Stimulated activated effector memory CD8-positive, alpha-beta T cell treated with anti-CD3 and anti-CD28 coated beads, Interleukin-12 subunit alpha, Interleukin-12 subunit beta, amount 100 ng/mL, for 72 hours (primary cell): ENCODE results near the gene PNMA3.
A peak's percentile ranks its signal among the peaks of the same experiment; 100 is the strongest.
"Not testable (repeated sequence)": the region's sequence is repeated elsewhere in the genome, so short reads cannot be mapped to it uniquely, and the experiment has no call there.

Experiments
- ATAC-seq: fragments of 150-1000 bp; cut with Tn5 transposase; 2 replicates; pipeline ENCODE4 v1.10.0; 2021
- DNase-seq, 2 donors: peaks; one replicate each; pipeline ENCODE4 v3.0.0; 2021 to 2022; ENCODE audit warnings: low spot score in 2 of 2
- H3K27ac Mint-ChIP-seq: one replicate; pipeline ENCODE4 v1.8.0; 2022; ENCODE audit warnings: mild to moderate bottlenecking, mixed read lengths
- H3K36me3 Mint-ChIP-seq: one replicate; pipeline ENCODE4 v1.8.0; 2022; ENCODE audit warnings: mild to moderate bottlenecking, mixed read lengths
- H3K4me1 Mint-ChIP-seq: one replicate; pipeline ENCODE4 v1.8.0; 2022; ENCODE audit warnings: mixed read lengths
- H3K4me3 Mint-ChIP-seq: one replicate; pipeline ENCODE4 v1.8.0; 2022; ENCODE audit warnings: mild to moderate bottlenecking, mixed read lengths
- H3K9me3 Mint-ChIP-seq: one replicate; pipeline ENCODE4 v1.8.0; 2022; ENCODE audit warnings: mixed read lengths

Gene PNMA3, protein sequence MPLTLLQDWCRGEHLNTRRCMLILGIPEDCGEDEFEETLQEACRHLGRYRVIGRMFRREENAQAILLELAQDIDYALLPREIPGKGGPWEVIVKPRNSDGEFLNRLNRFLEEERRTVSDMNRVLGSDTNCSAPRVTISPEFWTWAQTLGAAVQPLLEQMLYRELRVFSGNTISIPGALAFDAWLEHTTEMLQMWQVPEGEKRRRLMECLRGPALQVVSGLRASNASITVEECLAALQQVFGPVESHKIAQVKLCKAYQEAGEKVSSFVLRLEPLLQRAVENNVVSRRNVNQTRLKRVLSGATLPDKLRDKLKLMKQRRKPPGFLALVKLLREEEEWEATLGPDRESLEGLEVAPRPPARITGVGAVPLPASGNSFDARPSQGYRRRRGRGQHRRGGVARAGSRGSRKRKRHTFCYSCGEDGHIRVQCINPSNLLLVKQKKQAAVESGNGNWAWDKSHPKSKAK

GRCh38 chrX:153055871-153056749, at the start of gene PNMA3:
Gene PNMA3, plus strand, starts transcription at chrX:153056470. Its CDS starts 586 bp downstream, at chrX:153057056.
- no peak for DNase-seq
- Mint-ChIP-seq H3K4me1 (no peaks in the 10 kb centered on the region), H3K4me3 (no peak within 1 kb of the TSS), H3K27ac (no peak within 1 kb of the TSS), H3K9me3 (no peaks in the 10 kb centered on the region), H3K36me3 (no peaks in the 10 kb centered on the region)
- ATAC-seq = peak; percentile 19

GRCh38 chrX:153017174-153017573, 39.1 kb upstream of the PNMA3 start:
- DNase-seq, H3K36me3 Mint-ChIP-seq, H3K27ac Mint-ChIP-seq, ATAC-seq, H3K4me3 Mint-ChIP-seq, H3K9me3 Mint-ChIP-seq: not testable (repeated sequence)
- H3K4me1 Mint-ChIP-seq = peaks cover 11% of the 10 kb centered on the region

DNA sequence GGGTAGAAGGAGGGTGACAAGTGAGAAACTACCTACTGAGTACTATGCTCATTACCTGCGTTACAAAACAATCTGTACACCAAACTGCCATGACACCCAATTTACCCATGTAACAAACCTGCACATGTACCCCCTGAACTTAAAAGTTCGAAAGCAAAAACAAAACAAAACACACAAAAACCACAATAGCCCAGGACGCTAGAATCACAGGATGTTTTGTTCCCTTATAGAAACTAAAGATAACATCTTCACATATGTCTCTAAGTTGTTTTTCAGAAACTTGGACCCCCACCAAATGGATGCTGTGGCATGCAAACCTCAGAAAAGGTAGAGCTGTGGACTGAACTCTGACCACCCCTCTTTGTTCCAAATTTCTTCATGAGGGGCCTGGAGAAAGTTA, 37.1 kb upstream of the PNMA3 start:
- no peak for DNase-seq
- Mint-ChIP-seq H3K4me1 (peaks cover 11% of the 10 kb centered on the region), H3K27ac (peak overlapping the region; percentile 73), H3K9me3 (no peaks in the 10 kb centered on the region), H3K4me3 (no peak overlapping the region), H3K36me3 (no peaks in the 10 kb centered on the region)
- no peak for ATAC-seq

DNA sequence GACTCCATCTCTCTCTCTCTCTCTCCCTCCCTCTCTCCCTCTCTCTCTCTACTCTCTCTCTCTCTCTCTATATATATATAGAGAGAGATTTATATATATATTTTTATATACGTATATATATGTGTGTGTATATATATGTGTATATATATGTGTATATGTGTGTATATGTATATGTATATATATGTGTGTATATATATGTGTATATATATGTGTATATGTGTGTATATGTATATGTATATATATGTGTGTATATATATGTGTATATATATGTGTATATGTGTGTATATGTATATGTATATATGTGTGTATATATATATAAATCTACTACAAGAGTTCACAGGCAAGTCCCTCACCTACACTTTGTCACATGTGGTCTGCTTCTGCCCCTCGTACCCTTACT, 29.8 kb upstream of the PNMA3 start:
- DNase-seq, ATAC-seq, H3K27ac Mint-ChIP-seq, H3K4me1 Mint-ChIP-seq, H3K9me3 Mint-ChIP-seq, H3K4me3 Mint-ChIP-seq, H3K36me3 Mint-ChIP-seq: not testable (repeated sequence)

DNA sequence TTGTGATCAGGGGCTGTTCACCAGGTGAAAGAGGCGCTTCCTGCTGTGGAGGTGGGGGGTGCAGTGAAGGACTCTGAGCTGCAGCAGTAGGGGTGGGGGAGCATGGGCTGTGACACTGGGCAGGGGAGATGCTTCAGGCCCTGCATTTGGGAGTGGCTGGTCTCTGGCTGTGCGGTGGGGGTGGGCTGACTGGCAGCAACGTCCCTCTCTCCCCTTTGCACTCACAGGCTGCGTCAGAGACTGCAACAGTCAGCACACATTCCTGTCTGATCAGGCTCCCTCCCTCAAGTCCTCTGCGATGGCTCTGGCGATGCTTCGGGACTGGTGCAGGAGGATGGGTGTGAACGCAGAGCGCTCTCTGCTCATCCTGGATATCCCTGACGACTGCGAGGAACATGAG, 27.8 kb upstream of the PNMA3 start:
- not testable (repeated sequence) for H3K4me3 Mint-ChIP-seq, H3K36me3 Mint-ChIP-seq, DNase-seq, H3K9me3 Mint-ChIP-seq, H3K27ac Mint-ChIP-seq, H3K4me1 Mint-ChIP-seq, ATAC-seq

DNA sequence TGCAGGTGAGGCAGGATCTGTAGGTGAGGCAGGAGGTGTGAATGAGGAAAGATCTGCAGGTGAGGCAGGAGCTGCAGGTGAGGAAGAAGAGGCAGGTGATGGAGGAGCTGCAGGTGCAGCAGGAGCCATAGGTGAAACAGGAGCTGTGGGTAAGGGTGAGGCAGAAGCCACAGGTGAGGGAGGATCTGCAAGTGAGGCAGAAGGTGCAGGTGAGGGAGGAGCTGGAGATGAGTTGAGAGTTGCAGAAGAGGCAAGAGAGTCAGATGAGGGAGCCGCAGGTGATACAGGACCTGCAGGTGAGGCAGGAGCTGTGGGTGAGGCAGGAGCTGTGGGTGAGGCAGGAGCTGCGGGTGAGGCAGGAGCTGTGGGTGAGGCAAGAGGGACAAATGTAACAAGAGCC, 27.1 kb upstream of the PNMA3 start:
- H3K36me3 Mint-ChIP-seq = no peaks in the 10 kb centered on the region
- H3K27ac Mint-ChIP-seq = no peak overlapping the region
- H3K4me3 Mint-ChIP-seq = no peak overlapping the region
- DNase-seq (no peak), ATAC-seq (no peak)
- no peaks in the 10 kb centered on the region for H3K4me1 Mint-ChIP-seq
- H3K9me3 Mint-ChIP-seq = no peaks in the 10 kb centered on the region

DNA sequence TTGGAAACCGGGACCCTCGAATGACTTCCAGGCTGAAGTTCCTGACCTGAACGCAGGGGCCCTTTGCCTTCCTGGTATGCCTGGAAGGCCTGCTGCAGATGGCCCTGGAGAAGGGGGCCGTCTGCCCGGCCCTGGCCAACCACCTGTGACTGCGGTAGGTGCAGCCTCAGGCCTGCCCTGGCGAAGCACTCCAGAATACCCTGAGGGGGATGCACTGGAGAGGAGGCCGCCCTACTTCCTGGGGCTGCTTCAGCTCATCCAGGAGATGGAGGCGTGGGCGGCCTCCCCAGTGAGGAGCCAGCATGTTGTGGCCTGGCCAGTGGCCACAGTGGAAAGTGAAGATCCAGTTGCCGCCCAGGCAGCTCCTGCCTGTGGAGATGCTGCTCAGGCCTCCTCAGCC, 26.4 kb upstream of the PNMA3 start:
- H3K4me1 Mint-ChIP-seq = no peaks in the 10 kb centered on the region
- ATAC-seq = no peak

DNA sequence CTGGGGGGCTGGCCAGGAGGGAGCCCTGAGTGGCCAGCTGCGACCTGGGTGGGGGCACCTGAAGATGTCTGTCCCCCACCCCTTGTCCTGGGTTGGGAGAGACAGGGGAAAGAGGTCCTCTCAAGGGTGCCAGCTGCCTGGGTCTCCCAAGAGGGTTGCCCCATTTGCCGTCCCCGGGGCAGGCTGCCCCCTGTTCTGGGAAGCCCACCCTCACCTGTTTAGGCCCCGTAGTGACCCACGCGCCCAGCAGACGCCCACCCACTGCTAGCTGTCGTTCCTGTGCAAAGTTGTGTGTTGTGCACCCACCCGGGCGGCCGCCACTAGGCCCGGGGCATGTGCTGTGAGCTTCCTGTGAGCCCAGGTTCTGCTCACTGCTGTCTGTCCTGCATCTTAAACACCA, 25.5 kb upstream of the PNMA3 start:
- H3K27ac Mint-ChIP-seq = no peak overlapping the region
- no peak overlapping the region for H3K4me3 Mint-ChIP-seq
- DNase-seq = no peak
- no peak for ATAC-seq
- no peaks in the 10 kb centered on the region for H3K9me3 Mint-ChIP-seq
- H3K36me3 Mint-ChIP-seq = no peaks in the 10 kb centered on the region
- no peaks in the 10 kb centered on the region for H3K4me1 Mint-ChIP-seq

More for the DNA sequence above, 26.4 kb upstream of the PNMA3 start:
- Mint-ChIP-seq H3K36me3 (no peaks in the 10 kb centered on the region), H3K27ac (no peak overlapping the region), H3K4me3 (no peak overlapping the region), H3K9me3 (no peaks in the 10 kb centered on the region)
- DNase-seq = no peak

GRCh38 chrX:153032397-153033118, 23.7 kb upstream of the PNMA3 start:
- no peaks in the 10 kb centered on the region for H3K4me1 Mint-ChIP-seq
- ATAC-seq (peak; percentile 79), DNase-seq (peak; percentile 53 to 83)
- no peaks in the 10 kb centered on the region for H3K36me3 Mint-ChIP-seq
- H3K27ac Mint-ChIP-seq = peak overlapping the region; percentile 83
- H3K9me3 Mint-ChIP-seq = no peaks in the 10 kb centered on the region
- H3K4me3 Mint-ChIP-seq = peak overlapping the region; percentile 67

GRCh38 chrX:153049093-153049492, 7.2 kb upstream of the PNMA3 start:
- Mint-ChIP-seq H3K27ac (no peak overlapping the region), H3K4me1 (no peaks in the 10 kb centered on the region), H3K36me3 (no peaks in the 10 kb centered on the region), H3K4me3 (no peak overlapping the region), H3K9me3 (peaks cover 2% of the 10 kb centered on the region)
- no peak for ATAC-seq
- no peak for DNase-seq

- no peaks in the 10 kb centered on the region for H3K36me3 Mint-ChIP-seq
- no peak for ATAC-seq
- no peak overlapping the region for H3K4me3 Mint-ChIP-seq
- no peaks in the 10 kb centered on the region for H3K4me1 Mint-ChIP-seq
- H3K9me3 Mint-ChIP-seq = peaks cover 2% of the 10 kb centered on the region
- no peak overlapping the region for H3K27ac Mint-ChIP-seq
- no peak for DNase-seq
These were observed 3.7 kb upstream of the PNMA3 start for GRCh38 chrX:153052534-153052933.

DNA sequence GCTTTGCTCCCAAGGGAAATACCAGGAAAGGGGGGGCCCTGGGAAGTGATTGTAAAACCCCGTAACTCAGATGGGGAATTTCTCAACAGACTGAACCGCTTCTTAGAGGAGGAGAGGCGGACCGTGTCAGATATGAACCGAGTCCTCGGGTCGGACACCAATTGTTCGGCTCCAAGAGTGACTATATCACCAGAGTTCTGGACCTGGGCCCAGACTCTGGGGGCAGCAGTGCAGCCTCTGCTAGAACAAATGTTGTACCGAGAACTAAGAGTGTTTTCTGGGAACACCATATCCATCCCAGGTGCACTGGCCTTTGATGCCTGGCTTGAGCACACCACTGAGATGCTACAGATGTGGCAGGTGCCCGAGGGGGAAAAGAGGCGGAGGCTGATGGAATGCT, 1.0 kb downstream of the PNMA3 start:
- DNase-seq = no peak
- no peak overlapping the region for H3K4me3 Mint-ChIP-seq

DNA sequence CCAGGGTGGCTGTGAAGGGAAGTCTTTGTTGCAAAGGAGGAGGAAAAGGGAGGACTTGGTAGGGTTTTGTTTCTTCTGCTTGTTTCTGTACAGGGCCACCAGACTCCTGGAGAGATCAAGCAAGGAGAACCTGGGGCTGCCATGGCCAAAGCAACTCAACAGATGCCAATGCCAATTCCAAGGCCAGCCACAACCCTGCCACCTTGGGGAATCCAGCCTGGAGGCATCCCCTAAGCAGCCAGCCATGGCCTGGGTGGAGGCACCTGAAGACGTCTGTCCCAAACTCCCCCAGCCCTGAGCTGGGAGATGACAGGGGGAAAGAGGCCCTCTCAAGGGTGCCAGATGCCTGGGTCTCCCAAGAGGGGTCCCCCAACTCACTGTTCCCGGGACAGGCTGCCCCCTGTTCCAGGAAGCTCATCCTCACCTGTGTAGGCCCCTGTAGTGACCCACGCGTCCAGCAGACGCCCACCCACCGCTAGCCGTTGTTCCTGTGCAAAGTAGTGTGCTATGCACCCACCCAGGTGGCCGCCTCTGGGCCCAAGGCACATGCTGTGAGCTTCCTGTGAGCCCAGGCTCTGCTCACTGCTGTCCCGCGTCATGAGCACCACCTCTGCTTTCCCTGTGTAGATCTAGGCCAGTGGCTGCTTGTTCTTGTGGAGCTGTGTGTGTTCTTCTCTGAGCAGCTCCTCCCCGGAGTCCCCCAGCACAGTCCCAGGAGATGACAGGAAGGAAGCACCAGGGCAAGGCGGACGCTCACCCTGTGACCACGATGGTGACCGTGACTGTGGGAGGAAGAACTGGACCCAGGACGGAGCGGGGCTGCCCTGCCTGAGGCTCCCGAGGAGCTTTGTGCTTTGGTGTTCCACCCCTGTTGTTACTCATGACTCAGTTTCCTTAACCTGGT, 3.2 kb downstream of the PNMA3 start:
- DNase-seq (no peak), ATAC-seq (no peak)
- no peak overlapping the region for H3K4me3 Mint-ChIP-seq
- H3K4me1 Mint-ChIP-seq = no peaks in the 10 kb centered on the region
- H3K9me3 Mint-ChIP-seq = no peaks in the 10 kb centered on the region
- H3K27ac Mint-ChIP-seq = no peak overlapping the region
- no peaks in the 10 kb centered on the region for H3K36me3 Mint-ChIP-seq

More for the DNA sequence above, 1.0 kb downstream of the PNMA3 start:
- Mint-ChIP-seq H3K36me3 (no peaks in the 10 kb centered on the region), H3K4me1 (no peaks in the 10 kb centered on the region), H3K9me3 (no peaks in the 10 kb centered on the region), H3K27ac (no peak overlapping the region)
- no peak for ATAC-seq

DNA sequence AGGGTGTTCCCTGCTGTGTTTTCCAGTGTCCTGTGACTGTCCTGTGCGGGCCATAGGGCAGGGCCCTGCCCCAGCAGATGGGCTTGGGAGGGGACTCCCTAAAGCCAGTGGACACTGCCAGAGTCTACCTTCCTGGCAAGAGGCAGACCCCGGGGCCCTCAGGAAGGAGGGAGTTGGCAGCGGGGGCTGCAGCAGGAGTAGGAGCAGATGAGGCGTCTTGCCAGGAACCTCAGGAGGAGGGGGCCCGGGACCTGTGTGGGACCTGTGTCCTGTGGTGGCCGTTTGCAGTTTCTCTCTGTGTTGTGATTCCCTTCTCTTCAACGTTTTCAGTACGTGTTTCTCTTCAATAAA, 3.8 kb downstream of the PNMA3 start:
- no peaks in the 10 kb centered on the region for H3K36me3 Mint-ChIP-seq
- ATAC-seq = no peak
- DNase-seq = no peak
- no peak overlapping the region for H3K4me3 Mint-ChIP-seq
- no peaks in the 10 kb centered on the region for H3K9me3 Mint-ChIP-seq
- no peak overlapping the region for H3K27ac Mint-ChIP-seq
- no peaks in the 10 kb centered on the region for H3K4me1 Mint-ChIP-seq
